GM23338 (cell line): ENCODE measurements around the gene NEK6.

ENCODE experiments used
- CTCF ChIP-seq, 2 experiments: fragments of 200-600 bp in 1 of 2; sonication (generic) in 1 of 2; conservative IDR thresholded peaks; 2 replicates each; pipeline versions ENCODE4 v1.5.1 to v1.6.1; 2016 to 2017; ENCODE audit warnings: antibody characterized with exemption in 2 of 2, low read depth in 2 of 2, mild to moderate bottlenecking in 2 of 2, moderate library complexity in 1 of 2
- EZH2 ChIP-seq: fragments of 200-600 bp; sonication (generic); IDR thresholded peaks from one replicate; pipeline ENCODE4 v1.8.0; 2017; ENCODE audit warnings: antibody characterized with exemption, mild to moderate bottlenecking, low read depth; ENCODE audit not compliant: unreplicated experiment
- EZH2phosphoT487 ChIP-seq: fragments of 200-600 bp; sonication (generic); IDR thresholded peaks from one replicate; pipeline ENCODE4 v1.8.1; 2018; ENCODE audit warnings: antibody characterized with exemption; ENCODE audit not compliant: unreplicated experiment
- NANOG ChIP-seq: IDR thresholded peaks from 2 replicates; pipeline ENCODE4 v1.6.1; 2016; ENCODE audit warnings: antibody characterized with exemption, borderline replicate concordance
- POLR2AphosphoS5 ChIP-seq: IDR thresholded peaks from 2 replicates; pipeline ENCODE4 v1.6.1; 2016; ENCODE audit warnings: antibody characterized with exemption, low read depth
- REST ChIP-seq: IDR thresholded peaks from one replicate; pipeline ENCODE4 v1.6.1; 2018; ENCODE audit warnings: antibody characterized with exemption; ENCODE audit not compliant: unreplicated experiment
- ZNF331 ChIP-seq: fragments of 250-450 bp; sonication (Bioruptor Pico); IDR thresholded peaks from 2 replicates; pipeline ENCODE4 v1.5.0; 2020; ENCODE audit warnings: low read depth, mild to moderate bottlenecking, moderate library complexity
- TF ChIP-seq, protein P1 (sequence below): fragments of 250-450 bp; sonication (Bioruptor Pico); IDR thresholded peaks from 2 replicates; pipeline ENCODE4 v1.5.0; 2020; ENCODE audit warnings: mild to moderate bottlenecking, moderate library complexity

DNA sequence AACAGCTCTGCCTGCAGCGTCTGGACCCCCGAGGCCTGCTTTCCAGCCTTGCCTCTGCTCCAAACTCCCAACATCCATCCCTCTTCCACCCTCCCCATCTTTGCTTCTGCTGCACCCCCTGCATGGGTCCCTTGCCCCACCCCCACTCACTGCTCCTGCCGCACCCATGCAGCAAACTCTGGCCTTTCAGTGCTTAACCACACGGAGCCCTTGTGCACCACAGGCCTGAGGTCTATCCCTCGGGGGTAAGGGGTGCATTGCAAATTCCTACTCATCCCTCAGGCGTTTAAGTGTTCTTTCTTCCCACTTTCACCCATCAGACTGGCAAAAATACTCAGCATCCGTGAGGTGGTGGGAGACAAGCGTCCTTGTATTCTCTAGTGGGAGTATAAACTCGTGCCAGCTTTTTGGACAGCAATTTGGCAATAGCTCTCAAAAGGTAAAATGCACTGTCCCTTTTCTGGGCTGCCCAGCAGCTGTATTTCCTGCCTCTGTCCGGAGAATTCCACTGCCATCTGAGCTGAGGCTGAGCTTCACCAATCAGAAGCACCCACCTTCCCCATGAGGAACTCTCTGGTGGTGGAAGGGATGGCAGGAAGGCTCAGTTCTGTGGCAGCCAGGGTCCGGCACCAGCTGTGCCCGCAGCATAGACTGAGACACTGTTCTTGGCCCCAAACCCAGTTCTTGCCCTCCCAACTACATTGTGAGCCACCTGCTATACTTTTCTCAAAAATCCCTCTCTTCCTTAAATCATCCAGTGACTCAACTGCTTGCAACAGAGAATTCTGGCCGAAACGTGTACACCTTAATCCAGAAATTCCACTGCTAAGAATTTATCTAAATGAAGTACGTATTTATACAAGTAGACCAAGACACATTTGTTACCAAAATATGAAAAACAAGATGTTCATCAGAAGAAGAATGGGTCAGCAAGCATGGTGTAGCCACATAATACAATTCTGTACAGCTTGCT is 142.5 kb downstream of the NEK6 start:
- TF ChIP-seq ZNF331 (CRISPR knock-in tag) = no peak
- TF ChIP-seq CTCF (conservative IDR thresholded peaks at IDR 0.05; ENCODE audit: low read depth in 2 of 2) = no peak
- TF ChIP-seq EZH2phosphoT487 = no peak
- no peak for TF ChIP-seq REST
- TF ChIP-seq NANOG = no peak
- TF ChIP-seq POLR2AphosphoS5 = no peak
- TF ChIP-seq, protein P1, sequence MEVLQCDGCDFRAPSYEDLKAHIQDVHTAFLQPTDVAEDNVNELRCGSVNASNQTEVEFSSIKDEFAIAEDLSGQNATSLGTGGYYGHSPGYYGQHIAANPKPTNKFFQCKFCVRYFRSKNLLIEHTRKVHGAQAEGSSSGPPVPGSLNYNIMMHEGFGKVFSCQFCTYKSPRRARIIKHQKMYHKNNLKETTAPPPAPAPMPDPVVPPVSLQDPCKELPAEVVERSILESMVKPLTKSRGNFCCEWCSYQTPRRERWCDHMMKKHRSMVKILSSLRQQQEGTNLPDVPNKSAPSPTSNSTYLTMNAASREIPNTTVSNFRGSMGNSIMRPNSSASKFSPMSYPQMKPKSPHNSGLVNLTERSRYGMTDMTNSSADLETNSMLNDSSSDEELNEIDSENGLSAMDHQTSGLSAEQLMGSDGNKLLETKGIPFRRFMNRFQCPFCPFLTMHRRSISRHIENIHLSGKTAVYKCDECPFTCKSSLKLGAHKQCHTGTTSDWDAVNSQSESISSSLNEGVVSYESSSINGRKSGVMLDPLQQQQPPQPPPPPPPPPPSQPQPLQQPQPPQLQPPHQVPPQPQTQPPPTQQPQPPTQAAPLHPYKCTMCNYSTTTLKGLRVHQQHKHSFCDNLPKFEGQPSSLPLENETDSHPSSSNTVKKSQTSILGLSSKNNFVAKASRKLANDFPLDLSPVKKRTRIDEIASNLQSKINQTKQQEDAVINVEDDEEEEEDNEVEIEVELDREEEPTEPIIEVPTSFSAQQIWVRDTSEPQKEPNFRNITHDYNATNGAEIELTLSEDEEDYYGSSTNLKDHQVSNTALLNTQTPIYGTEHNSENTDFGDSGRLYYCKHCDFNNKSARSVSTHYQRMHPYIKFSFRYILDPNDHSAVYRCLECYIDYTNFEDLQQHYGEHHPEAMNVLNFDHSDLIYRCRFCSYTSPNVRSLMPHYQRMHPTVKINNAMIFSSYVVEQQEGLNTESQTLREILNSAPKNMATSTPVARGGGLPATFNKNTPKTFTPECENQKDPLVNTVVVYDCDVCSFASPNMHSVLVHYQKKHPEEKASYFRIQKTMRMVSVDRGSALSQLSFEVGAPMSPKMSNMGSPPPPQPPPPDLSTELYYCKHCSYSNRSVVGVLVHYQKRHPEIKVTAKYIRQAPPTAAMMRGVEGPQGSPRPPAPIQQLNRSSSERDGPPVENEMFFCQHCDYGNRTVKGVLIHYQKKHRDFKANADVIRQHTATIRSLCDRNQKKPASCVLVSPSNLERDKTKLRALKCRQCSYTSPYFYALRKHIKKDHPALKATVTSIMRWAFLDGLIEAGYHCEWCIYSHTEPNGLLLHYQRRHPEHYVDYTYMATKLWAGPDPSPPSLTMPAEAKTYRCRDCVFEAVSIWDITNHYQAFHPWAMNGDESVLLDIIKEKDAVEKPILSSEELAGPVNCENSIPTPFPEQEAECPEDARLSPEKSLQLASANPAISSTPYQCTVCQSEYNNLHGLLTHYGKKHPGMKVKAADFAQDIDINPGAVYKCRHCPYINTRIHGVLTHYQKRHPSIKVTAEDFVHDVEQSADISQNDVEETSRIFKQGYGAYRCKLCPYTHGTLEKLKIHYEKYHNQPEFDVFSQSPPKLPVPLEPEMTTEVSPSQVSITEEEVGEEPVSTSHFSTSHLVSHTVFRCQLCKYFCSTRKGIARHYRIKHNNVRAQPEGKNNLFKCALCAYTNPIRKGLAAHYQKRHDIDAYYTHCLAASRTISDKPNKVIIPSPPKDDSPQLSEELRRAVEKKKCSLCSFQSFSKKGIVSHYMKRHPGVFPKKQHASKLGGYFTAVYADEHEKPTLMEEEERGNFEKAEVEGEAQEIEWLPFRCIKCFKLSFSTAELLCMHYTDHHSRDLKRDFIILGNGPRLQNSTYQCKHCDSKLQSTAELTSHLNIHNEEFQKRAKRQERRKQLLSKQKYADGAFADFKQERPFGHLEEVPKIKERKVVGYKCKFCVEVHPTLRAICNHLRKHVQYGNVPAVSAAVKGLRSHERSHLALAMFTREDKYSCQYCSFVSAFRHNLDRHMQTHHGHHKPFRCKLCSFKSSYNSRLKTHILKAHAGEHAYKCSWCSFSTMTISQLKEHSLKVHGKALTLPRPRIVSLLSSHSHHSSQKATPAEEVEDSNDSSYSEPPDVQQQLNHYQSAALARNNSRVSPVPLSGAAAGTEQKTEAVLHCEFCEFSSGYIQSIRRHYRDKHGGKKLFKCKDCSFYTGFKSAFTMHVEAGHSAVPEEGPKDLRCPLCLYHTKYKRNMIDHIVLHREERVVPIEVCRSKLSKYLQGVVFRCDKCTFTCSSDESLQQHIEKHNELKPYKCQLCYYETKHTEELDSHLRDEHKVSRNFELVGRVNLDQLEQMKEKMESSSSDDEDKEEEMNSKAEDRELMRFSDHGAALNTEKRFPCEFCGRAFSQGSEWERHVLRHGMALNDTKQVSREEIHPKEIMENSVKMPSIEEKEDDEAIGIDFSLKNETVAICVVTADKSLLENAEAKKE (CRISPR knock-in tag) = no peak
- no peak for TF ChIP-seq EZH2
